NCI-H1105 treated with DMSO at 0.1 percent for 48 hours (cell line): ENCODE data around the gene ATP6V0A1.
"Not testable (repeated sequence)": the region's sequence is repeated elsewhere in the genome, so short reads cannot be mapped to it uniquely, and the experiment has no call there.

ENCODE experiments used
- DNase-seq: peaks from one replicate; lab custom pipeline; 2025; lab: John Stamatoyannopoulos, UW

ATP6V0A1 gene

GRCh38 chr17:42458497-42459255 is at the start of gene ATP6V0A1:
Gene ATP6V0A1 (plus strand): TSS chr17:42458878. CDS start chr17:42460895, 2,017 bp downstream.
- DNase-seq, result peak; percentile 85

DNA sequence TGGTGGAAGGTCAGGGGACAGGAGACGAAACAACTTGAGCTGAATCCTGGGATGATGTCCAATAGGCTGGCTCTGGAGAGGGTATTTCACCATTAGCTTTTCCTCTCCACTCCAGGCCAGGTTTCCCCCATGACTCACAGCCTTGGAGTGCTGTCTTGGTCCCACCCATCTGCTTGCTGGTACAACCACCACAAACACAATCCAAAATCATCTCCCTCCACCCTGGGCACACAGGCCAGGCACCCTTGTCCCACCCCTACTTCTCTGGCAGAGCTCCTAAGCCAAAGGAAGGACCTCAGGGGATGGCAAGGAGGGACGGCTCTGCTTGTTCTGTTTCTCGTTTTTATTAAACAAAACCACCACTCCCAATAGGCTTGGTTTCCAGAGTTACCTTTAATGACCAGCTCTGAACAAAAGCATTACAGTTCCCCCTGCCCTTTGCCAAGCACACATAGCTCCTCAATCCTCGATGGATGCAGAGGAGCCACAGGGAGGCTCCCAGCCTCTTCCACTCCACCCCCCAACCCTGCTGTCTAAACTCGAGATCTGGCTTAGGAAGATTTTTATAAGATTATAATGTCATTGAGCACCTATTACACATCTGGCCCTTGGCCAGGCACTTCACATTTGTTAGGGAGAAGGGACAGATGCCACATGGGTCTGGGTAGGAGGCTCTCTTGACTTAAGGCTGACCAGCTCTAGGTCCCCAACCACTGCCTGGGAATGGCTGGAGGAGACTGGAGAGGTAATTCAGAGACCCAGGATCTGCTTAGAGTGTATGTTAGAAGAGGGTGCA is 49.0 kb upstream of the ATP6V0A1 start:
- DNase-seq, result no peak

- DNase-seq, result no peak
Measured at GRCh38 chr17:42410319-42410685, 48.4 kb upstream of the ATP6V0A1 start.

GRCh38 chr17:42411361-42411760 is 47.3 kb upstream of the ATP6V0A1 start:
- DNase-seq, result no peak

DNA sequence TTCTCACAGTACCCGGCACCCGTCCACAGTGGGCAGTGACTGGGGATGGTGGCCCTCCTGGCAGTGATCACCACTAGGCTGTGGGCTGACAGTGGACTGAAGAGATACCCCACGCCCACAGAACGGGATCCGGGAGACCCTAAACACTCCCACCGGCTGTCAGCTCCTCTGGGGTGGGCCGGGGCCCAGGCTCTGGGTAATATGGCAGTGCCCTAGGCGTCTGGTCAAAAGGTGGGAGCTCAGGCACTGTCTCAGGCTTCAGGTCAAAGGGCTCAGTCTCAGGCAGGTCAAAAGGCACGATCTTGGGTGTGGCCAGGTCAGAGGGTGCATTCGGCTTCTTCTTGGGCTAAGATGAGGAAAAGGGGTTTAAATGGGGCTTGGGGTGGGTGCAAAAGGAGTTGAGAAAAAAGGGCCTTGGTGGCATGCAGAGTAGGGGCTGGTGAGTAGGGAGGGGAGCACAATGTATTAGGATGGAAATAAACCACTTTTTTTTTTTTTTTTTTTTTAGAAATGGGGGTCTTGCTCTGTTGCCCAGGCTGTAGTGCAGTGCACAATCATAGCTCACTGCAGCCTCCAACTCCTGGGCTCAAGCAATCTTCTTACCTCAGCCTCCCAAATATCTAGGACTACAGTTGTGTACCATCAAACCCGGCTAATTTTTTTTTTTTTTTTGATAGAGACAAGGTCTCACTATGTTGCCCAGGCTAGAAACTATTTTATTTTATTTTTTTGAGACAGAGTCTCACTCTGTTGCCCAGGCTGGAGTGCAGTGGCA is 46.6 kb upstream of the ATP6V0A1 start:
- DNase-seq, result no peak

- no peak for DNase-seq
Measured at GRCh38 chr17:42413464-42414040, 45.1 kb upstream of the ATP6V0A1 start.

DNA sequence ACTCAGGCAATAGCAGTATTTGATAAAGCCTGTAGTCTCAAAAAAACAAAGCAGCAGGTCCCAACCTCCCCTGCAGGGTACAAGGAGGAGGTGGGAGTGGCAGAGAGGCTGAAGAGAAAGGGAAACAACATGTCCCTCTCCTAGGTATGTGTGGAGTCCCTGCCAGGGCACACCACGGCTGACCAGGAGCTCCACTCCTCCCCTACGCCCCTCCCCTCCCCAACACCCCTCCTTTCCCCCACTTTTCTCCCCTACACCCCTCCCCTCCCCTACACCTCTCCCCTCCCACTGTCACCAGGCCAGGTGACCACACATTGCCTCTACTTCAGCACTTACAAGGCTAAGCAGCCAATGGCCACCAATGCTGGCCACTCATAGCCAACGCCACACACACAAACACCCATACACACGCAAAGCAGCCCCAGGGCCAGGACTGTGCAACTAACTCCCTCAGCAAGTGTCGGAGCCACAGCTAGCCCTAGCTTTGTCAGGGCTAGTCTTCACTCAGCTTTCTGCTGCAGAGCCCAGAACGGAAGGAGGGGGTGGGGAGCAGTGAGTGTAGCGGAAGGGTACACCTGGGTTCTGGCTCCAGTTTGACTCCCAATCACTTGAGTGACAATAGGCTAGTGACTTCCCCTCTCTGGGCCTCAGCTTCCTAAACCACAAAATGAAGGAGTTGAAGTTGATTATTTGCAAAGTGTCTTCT is 43.8 kb upstream of the ATP6V0A1 start:
- no peak for DNase-seq

- DNase-seq, result not testable (repeated sequence)
Measured at GRCh38 chr17:42417981-42418380, 40.7 kb upstream of the ATP6V0A1 start.

DNA sequence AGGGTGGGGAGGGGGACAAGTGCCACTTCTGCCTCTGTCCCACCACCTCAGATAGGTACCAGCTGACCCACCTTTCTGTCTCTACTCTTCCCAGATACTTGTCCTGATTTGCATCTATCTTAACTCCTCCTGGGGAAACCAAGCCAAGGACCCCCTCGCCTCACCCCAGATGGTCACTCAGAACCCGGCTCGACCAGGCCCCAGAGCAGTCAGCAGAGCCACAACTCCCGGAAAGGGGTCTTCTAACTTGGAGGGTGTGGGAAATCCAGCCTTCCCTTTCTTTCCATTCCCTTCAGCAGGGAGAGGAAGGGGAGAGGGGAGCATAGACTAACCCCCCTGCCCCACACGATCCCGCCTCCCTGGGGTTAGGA is 37.6 kb upstream of the ATP6V0A1 start:
- no peak for DNase-seq

GRCh38 chr17:42421507-42422338 is 37.0 kb upstream of the ATP6V0A1 start:
- no peak for DNase-seq

DNA sequence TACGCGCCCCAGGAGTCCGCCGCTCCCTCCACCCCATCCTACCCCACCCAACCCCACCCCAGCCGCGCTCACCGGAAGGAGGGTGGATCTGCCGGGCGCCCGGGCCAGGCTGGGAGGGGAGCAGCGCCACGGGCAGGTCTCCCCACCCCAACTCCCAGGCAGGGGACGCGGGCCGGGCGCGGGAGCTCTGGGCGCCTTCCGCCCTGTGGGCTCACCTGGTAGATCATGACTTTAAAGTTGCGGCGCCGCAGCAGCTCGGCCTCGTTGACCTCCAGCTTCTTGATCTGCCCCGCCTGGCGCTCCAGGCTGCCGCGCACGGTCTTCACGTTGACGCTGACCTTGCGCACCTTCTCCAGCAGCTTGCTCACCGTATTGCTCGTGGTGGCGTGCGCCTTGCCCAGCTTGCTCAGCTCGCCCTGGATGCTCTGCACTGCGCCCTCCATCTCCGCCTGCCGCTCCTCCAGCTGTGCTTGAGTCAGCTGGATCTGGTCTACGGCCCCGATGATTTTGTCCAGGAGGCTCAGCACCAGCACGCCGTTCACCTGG is 36.2 kb upstream of the ATP6V0A1 start:
- peak; percentile 22 for DNase-seq

DNA sequence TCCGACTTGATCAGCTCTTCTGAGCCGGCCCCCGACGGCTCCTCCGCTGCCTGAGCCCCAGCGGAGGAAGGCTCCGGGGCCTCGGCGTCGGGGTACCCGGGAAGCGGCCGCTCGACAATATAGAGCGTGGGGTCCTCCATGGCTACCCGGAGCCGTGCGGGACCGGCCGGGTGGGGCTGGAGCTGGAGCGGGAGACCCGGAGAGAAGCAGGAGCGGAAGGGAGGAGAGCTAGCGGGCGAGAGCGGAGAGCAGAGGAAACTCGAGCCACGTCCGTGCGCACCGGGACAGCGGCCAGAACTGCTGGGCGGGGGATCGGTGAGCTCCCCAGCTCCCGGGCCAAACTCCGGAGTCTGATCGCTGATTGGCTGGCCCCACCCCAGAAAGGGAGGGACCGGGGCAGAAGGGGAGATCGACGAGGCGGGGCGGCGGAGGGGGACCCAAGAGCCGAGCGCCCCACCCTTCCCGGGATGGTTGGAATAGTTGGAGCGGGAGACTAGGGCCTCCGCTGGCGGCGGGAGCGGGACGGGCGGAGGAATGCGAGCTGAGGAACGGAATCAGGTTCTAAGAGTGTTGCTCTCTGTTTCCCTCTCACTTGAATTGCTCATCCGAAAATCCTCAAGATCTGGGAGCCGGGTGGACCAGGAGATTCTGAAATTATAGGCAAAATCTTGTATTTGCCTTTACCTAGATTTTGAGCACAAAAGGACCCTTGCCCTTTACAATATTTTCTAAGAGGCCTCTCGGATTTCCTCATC is 35.5 kb upstream of the ATP6V0A1 start, which contains the start of gene CAVIN1:
CAVIN1 (minus strand) TSS at position 299 of the 755 bp plus-strand sequence; CDS start at position 140, 159 bp downstream.
- DNase-seq, result peak; percentile 60

- DNase-seq, result no peak
Measured at GRCh38 chr17:42423766-42424165, 34.9 kb upstream of the ATP6V0A1 start.

DNA sequence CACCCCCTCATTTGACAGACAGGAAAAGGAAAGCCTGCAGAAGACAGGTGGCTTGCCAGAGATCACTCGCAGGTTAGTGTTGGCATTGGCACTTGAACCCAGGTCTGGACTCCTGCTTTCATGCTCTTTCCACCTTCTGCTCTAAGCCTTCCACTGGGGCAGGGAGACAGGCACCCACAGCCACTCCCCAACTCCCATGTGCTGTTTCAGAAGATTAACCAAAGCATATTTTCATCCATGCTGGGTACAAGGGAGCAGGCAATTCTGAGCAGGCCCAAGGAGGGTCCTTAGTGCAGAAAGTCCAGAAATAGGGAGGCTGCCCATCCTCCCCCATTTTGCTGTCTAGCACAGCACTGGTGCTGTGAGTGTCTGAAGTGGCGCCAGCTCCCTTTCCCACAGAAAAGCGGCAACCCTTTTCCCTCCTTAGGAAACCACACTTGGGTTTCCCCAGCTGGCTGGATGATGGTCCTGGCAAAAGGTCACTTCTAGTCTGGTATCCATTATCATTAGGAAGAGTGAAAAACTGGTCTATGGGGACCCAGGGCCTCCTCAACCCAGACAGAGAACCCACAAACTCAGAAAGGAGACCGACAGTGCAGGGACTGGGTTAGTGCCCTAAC is 33.6 kb upstream of the ATP6V0A1 start:
- DNase-seq, result no peak

GRCh38 chr17:42428141-42428944 is 30.3 kb upstream of the ATP6V0A1 start:
- DNase-seq, result peak; percentile 8

- no peak for DNase-seq
Measured at GRCh38 chr17:42429726-42430447, 28.8 kb upstream of the ATP6V0A1 start.

- no peak for DNase-seq
Measured at GRCh38 chr17:42431758-42432161, 26.9 kb upstream of the ATP6V0A1 start.
